Activated naive CD8-positive, alpha-beta T cell treated with anti-CD3 and anti-CD28 coated beads for 36 hours (primary cell): ENCODE results near the gene KLHL29. TPM values are rescaled to one million over a fixed set of nuclear protein-coding genes. Genes with fewer than 3 reads are reported as not detected.

Experiments used
- DNase-seq: peaks from one replicate; pipeline ENCODE4 v3.0.0; 2021
- H3K27ac Mint-ChIP-seq: one replicate; pipeline ENCODE4 v1.8.0; 2022; ENCODE audit warnings: mild to moderate bottlenecking, moderate library complexity, mixed read lengths
- H3K27me3 Mint-ChIP-seq: one replicate; pipeline ENCODE4 v1.8.0; 2022; ENCODE audit warnings: mild to moderate bottlenecking, mixed read lengths
- H3K36me3 Mint-ChIP-seq: one replicate; pipeline ENCODE4 v1.8.0; 2021; ENCODE audit warnings: mild to moderate bottlenecking, mixed read lengths
- H3K4me1 Mint-ChIP-seq: one replicate; pipeline ENCODE4 v1.8.0; 2021; ENCODE audit warnings: mixed read lengths
- H3K4me3 Mint-ChIP-seq: one replicate; pipeline ENCODE4 v1.8.0; 2022; ENCODE audit warnings: mild to moderate bottlenecking, moderate library complexity, mixed read lengths
- H3K9me3 Mint-ChIP-seq: one replicate; pipeline ENCODE4 v1.8.0; 2022; ENCODE audit warnings: mixed read lengths
- total RNA-seq, 2 experiments: library from RNA; stranded (reverse); gene quantifications; one replicate each; pipeline ENCODE4 v1.2.3, GENCODE V29; 2021

Gene KLHL29
- total RNA-seq, 2 experiments from 2014 or later, result 1.2 to 1.5 TPM

DNA sequence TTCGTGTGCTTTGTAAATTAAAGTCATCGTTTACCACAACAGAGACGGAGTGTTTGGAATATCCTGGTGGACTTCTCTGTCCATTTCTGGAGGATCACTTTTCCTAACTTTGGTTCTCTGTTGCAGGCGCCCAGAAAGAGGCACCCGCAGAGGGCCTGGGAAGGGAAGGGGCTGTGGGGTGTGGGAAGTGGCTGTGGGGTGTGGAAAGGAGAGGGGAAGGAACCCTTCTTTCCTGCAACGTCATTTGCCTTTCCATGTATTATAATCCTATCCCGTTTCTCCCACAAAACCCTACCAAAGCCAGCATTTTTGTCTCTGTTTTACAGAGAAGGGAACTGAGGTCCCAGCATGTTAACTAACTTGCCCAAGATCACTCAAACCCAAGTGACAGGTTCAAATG lies 210.0 kb downstream of the KLHL29 start:
- H3K4me3 Mint-ChIP-seq, result no peak overlapping the region
- no peaks in the 10 kb centered on the region for H3K4me1 Mint-ChIP-seq
- no peaks in the 10 kb centered on the region for H3K9me3 Mint-ChIP-seq
- no peak for DNase-seq
- no peaks in the 10 kb centered on the region for H3K27me3 Mint-ChIP-seq
- no peaks in the 10 kb centered on the region for H3K36me3 Mint-ChIP-seq
- H3K27ac Mint-ChIP-seq, result no peak overlapping the region

GRCh38 chr2:23595601-23596251 lies 210.7 kb downstream of the KLHL29 start:
- DNase-seq, result no peak

GRCh38 chr2:23596316-23596885 lies 211.4 kb downstream of the KLHL29 start:
- no peaks in the 10 kb centered on the region for H3K36me3 Mint-ChIP-seq
- H3K9me3 Mint-ChIP-seq, result no peaks in the 10 kb centered on the region
- no peak for DNase-seq
- no peak overlapping the region for H3K27ac Mint-ChIP-seq
- no peaks in the 10 kb centered on the region for H3K4me1 Mint-ChIP-seq
- no peak overlapping the region for H3K4me3 Mint-ChIP-seq
- H3K27me3 Mint-ChIP-seq, result no peaks in the 10 kb centered on the region

More at GRCh38 chr2:23595601-23596251, 210.7 kb downstream of the KLHL29 start:
- no peak overlapping the region for H3K27ac Mint-ChIP-seq
- no peak overlapping the region for H3K4me3 Mint-ChIP-seq
- H3K36me3 Mint-ChIP-seq, result no peaks in the 10 kb centered on the region
- H3K4me1 Mint-ChIP-seq, result no peaks in the 10 kb centered on the region
- H3K27me3 Mint-ChIP-seq, result no peaks in the 10 kb centered on the region
- H3K9me3 Mint-ChIP-seq, result no peaks in the 10 kb centered on the region

DNA sequence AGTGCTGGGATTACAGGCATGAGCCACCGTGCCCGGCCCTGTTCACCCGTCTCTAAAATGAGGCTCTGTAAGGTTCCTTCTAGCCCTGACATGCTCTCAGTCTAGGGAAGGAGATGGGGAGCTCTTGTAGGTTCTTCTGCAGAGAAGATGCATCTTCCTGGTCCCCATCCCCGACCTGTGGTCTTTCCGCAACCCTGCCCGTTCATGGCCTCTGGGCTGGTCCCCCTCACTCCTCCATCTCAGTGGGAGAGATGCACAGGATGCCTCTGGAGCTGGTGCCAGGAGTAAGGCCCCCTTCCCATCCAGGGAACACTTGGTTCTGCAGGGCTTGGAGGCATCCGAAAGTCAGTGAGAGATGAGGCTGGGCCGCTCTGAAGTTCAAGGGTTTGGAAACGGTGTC lies 212.7 kb downstream of the KLHL29 start:
- Mint-ChIP-seq H3K4me1 (no peaks in the 10 kb centered on the region), H3K9me3 (no peaks in the 10 kb centered on the region), H3K36me3 (no peaks in the 10 kb centered on the region), H3K4me3 (no peak overlapping the region), H3K27me3 (no peaks in the 10 kb centered on the region), H3K27ac (no peak overlapping the region)
- DNase-seq, result no peak

GRCh38 chr2:23599006-23599405 lies 214.0 kb downstream of the KLHL29 start:
- no peaks in the 10 kb centered on the region for H3K4me1 Mint-ChIP-seq

GRCh38 chr2:23599667-23600066 lies 214.7 kb downstream of the KLHL29 start:
- H3K27ac Mint-ChIP-seq, result no peak overlapping the region
- no peaks in the 10 kb centered on the region for H3K4me1 Mint-ChIP-seq
- no peak for DNase-seq
- H3K36me3 Mint-ChIP-seq, result no peaks in the 10 kb centered on the region
- H3K4me3 Mint-ChIP-seq, result no peak overlapping the region
- H3K27me3 Mint-ChIP-seq, result peaks cover 3% of the 10 kb centered on the region
- H3K9me3 Mint-ChIP-seq, result no peaks in the 10 kb centered on the region

More at GRCh38 chr2:23599006-23599405, 214.0 kb downstream of the KLHL29 start:
- Mint-ChIP-seq H3K4me3 (no peak overlapping the region), H3K27ac (no peak overlapping the region), H3K9me3 (no peaks in the 10 kb centered on the region), H3K36me3 (no peaks in the 10 kb centered on the region), H3K27me3 (no peaks in the 10 kb centered on the region)
- DNase-seq, result no peak

DNA sequence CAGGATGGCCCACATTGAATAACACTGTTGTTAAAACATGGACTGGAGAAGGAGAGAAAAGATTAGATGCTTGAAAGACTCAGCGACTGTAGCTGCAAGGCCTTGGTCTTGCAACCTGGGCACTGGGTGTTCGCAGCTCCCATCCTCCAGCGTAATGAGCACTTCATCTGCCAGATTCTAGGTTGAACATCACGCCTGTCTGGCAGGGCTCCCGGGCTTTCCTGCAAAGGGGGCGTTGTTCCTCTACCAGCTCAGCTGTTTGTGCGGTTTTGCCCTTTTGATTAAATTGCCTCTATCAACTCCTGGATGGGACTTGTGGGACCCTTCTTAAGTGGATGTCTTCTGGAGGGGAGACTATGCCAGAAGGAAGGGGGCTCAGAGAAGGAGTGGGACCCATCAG lies 215.4 kb downstream of the KLHL29 start:
- no peak for DNase-seq
- Mint-ChIP-seq H3K4me3 (no peak overlapping the region), H3K27ac (no peak overlapping the region), H3K9me3 (no peaks in the 10 kb centered on the region), H3K36me3 (no peaks in the 10 kb centered on the region), H3K4me1 (no peaks in the 10 kb centered on the region), H3K27me3 (peaks cover 3% of the 10 kb centered on the region)

- Mint-ChIP-seq H3K4me1 (no peaks in the 10 kb centered on the region), H3K27ac (no peak overlapping the region), H3K27me3 (peaks cover 3% of the 10 kb centered on the region), H3K36me3 (peaks cover 3% of the 10 kb centered on the region), H3K9me3 (peaks cover 4% of the 10 kb centered on the region), H3K4me3 (no peak overlapping the region)
- no peak for DNase-seq
Measured at GRCh38 chr2:23601301-23601965, 216.5 kb downstream of the KLHL29 start.

DNA sequence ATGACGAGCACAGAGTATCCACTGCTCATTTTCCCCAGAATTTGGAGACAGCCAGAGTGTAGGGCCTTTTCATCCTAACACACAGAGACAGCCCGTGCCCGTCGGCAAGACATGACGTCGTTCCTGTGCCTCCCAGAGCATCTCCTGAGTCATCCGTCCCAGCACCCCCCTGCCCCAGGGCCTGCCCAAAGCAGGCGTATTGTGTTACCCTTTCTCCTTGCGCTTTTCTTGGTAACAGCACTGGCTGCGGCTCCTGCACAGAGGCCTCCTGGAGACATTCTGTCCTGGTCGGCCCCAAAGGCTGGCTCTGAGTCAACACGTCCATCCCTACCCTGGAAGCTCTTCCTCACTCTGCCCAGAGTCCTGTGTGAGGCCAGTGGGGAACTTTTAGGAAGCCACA lies 217.1 kb downstream of the KLHL29 start:
- peaks cover 5% of the 10 kb centered on the region for H3K36me3 Mint-ChIP-seq
- peaks cover 3% of the 10 kb centered on the region for H3K27me3 Mint-ChIP-seq
- no peaks in the 10 kb centered on the region for H3K4me1 Mint-ChIP-seq
- no peak overlapping the region for H3K27ac Mint-ChIP-seq
- H3K4me3 Mint-ChIP-seq, result no peak overlapping the region
- H3K9me3 Mint-ChIP-seq, result peaks cover 5% of the 10 kb centered on the region
- DNase-seq, result no peak

DNA sequence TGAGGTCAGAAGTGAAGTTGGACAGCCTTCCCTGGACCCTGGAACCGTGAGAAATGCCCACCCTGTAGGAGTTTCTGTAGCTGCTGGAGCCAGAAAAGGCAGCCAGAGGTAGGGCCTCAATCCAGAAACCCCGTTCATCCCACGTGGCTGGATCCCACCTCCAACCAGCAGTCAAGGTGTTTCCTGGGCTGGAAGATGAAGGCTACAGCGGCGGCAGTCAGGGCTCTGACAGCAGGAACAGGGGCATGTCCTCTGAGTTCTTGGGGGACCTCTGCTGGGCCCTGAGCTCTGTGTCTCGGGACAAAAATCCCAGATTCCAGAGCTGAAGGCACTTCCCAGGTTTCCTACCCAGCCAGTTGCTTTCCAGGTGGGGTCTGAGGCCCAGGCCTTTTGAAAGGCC lies 218.2 kb downstream of the KLHL29 start:
- Mint-ChIP-seq H3K27me3 (peaks cover 3% of the 10 kb centered on the region), H3K36me3 (peaks cover 5% of the 10 kb centered on the region), H3K27ac (no peak overlapping the region), H3K4me1 (no peaks in the 10 kb centered on the region), H3K9me3 (peaks cover 5% of the 10 kb centered on the region), H3K4me3 (no peak overlapping the region)
- no peak for DNase-seq

DNA sequence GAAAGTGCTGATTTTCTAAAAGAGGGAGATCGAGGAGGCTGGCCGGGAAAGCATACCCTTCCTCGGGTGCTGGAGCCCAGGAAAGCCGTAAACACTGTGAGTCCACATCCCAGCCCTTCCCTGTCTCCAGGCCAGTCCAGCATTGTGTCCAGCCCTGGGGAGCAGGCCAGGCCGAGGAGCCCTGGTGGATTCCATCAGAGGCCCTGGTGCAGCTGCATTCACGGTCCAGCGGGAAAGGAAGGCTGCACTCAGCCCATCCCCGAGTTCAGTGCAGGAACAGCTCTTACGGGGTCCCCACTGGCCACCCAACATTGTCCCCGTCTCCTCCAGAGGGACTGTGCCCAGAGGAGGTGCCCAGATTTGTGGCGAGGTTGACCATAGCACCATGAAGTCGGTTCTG lies 218.6 kb downstream of the KLHL29 start:
- Mint-ChIP-seq H3K4me1 (no peaks in the 10 kb centered on the region), H3K36me3 (peaks cover 5% of the 10 kb centered on the region), H3K27ac (no peak overlapping the region), H3K4me3 (no peak overlapping the region), H3K27me3 (peaks cover 3% of the 10 kb centered on the region), H3K9me3 (peaks cover 5% of the 10 kb centered on the region)
- DNase-seq, result no peak

GRCh38 chr2:23604731-23605130 lies 219.8 kb downstream of the KLHL29 start:
- H3K4me1 Mint-ChIP-seq, result no peaks in the 10 kb centered on the region
- no peak overlapping the region for H3K27ac Mint-ChIP-seq
- peaks cover 5% of the 10 kb centered on the region for H3K36me3 Mint-ChIP-seq
- H3K27me3 Mint-ChIP-seq, result peaks cover 3% of the 10 kb centered on the region
- peaks cover 5% of the 10 kb centered on the region for H3K9me3 Mint-ChIP-seq
- no peak overlapping the region for H3K4me3 Mint-ChIP-seq
- no peak for DNase-seq

- Mint-ChIP-seq H3K9me3 (peaks cover 5% of the 10 kb centered on the region), H3K4me1 (no peaks in the 10 kb centered on the region), H3K27ac (no peak overlapping the region), H3K36me3 (peaks cover 5% of the 10 kb centered on the region), H3K27me3 (peaks cover 3% of the 10 kb centered on the region), H3K4me3 (no peak overlapping the region)
- DNase-seq, result no peak
Measured at GRCh38 chr2:23605236-23605635, 220.3 kb downstream of the KLHL29 start.

GRCh38 chr2:23606196-23606595 lies 221.2 kb downstream of the KLHL29 start:
- no peaks in the 10 kb centered on the region for H3K4me1 Mint-ChIP-seq
- H3K4me3 Mint-ChIP-seq, result no peak overlapping the region
- peaks cover 5% of the 10 kb centered on the region for H3K9me3 Mint-ChIP-seq
- DNase-seq, result no peak
- H3K36me3 Mint-ChIP-seq, result peaks cover 5% of the 10 kb centered on the region
- H3K27me3 Mint-ChIP-seq, result peaks cover 6% of the 10 kb centered on the region
- H3K27ac Mint-ChIP-seq, result no peak overlapping the region

DNA sequence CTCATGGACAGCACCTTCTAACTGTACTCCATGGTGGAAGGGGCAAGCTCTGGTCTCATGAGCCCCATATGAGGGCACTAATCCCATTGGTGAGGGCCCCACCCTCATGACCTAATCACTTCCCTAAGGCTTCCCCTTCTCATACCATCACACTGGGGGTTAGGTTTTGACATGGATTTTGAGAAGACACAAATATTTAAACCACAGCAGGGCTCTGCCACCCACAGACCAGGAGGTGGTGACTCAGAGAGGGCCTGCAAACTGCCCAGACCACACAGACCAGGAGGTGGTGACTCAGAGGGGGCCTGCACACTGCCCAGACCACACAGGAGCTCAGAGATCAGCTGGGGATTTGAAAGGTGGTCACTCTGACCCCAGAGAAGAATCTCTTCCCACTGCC lies 222.0 kb downstream of the KLHL29 start:
- Mint-ChIP-seq H3K27me3 (peaks cover 12% of the 10 kb centered on the region), H3K36me3 (peaks cover 9% of the 10 kb centered on the region), H3K4me3 (no peak overlapping the region), H3K4me1 (no peaks in the 10 kb centered on the region), H3K27ac (no peak overlapping the region), H3K9me3 (peaks cover 9% of the 10 kb centered on the region)
- no peak for DNase-seq

DNA sequence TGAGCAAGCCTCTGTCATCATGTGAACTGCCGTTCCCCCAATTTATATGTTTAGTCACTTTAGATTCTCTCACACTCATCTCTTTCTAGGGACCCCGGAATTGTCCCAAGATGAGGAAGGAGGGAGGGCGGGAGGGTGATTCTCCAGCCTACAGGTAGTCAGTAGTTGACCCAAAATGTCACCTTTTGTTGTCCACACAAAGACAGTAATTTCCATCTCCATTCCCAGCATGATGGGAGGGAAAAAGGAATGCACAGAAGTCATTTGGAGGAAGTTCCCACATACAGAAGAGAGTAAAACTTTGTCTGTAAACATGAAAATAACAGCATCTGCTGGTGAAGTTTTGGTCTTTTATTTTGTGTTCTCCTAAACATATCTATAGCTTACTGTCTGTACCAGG lies 222.9 kb downstream of the KLHL29 start:
- H3K4me1 Mint-ChIP-seq, result peaks cover under 1% of the 10 kb centered on the region
- DNase-seq, result no peak

More for the DNA sequence above, 222.9 kb downstream of the KLHL29 start:
- H3K4me3 Mint-ChIP-seq, result no peak overlapping the region
- H3K27ac Mint-ChIP-seq, result no peak overlapping the region
- H3K27me3 Mint-ChIP-seq, result peaks cover 12% of the 10 kb centered on the region
- peaks cover 11% of the 10 kb centered on the region for H3K36me3 Mint-ChIP-seq
- peaks cover 10% of the 10 kb centered on the region for H3K9me3 Mint-ChIP-seq
